Measurements from ENCODE around the gene S100G.
"Not testable (repeated sequence)": the region's sequence is repeated elsewhere in the genome, so short reads cannot be mapped to it uniquely, and the experiment has no call there.

The S100G gene

GRCh38 chrX:16649858-16650257 is at the start of gene S100G:
S100G (plus strand) TSS chrX:16650158; CDS start chrX:16651007, 849 bp downstream.
- no peak for DNase-seq

- DNase-seq: no peak
These were observed 48.1 kb upstream of the S100G start for GRCh38 chrX:16601885-16602284.

- DNase-seq: not testable (repeated sequence)
These were observed 46.7 kb upstream of the S100G start for GRCh38 chrX:16603235-16603634.

- DNase-seq: no peak
These were observed 46.1 kb upstream of the S100G start for GRCh38 chrX:16603822-16604221.

GRCh38 chrX:16604337-16604736 is 45.6 kb upstream of the S100G start:
- DNase-seq: no peak

GRCh38 chrX:16606142-16606720 is 43.7 kb upstream of the S100G start:
- no peak for DNase-seq

GRCh38 chrX:16610121-16610621 is 39.8 kb upstream of the S100G start:
- DNase-seq: no peak

GRCh38 chrX:16610654-16611053 is 39.3 kb upstream of the S100G start:
- DNase-seq: not testable (repeated sequence)

GRCh38 chrX:16612257-16612897 is 37.6 kb upstream of the S100G start:
- no peak for DNase-seq

GRCh38 chrX:16617382-16617781 is 32.6 kb upstream of the S100G start:
- no peak for DNase-seq

GRCh38 chrX:16618422-16618821 is 31.5 kb upstream of the S100G start:
- no peak for DNase-seq

- no peak for DNase-seq
These were observed 30.9 kb upstream of the S100G start for GRCh38 chrX:16619024-16619423.

- not testable (repeated sequence) for DNase-seq
These were observed 21.4 kb upstream of the S100G start for GRCh38 chrX:16628511-16628910.

GRCh38 chrX:16628946-16629595 is 20.9 kb upstream of the S100G start:
- no peak for DNase-seq

GRCh38 chrX:16629909-16630308 is 20.0 kb upstream of the S100G start:
- no peak for DNase-seq

GRCh38 chrX:16633754-16634153 is 16.2 kb upstream of the S100G start:
- no peak for DNase-seq

- DNase-seq: no peak
These were observed 14.9 kb upstream of the S100G start for GRCh38 chrX:16635040-16635439.

- DNase-seq: no peak
These were observed 14.4 kb upstream of the S100G start for GRCh38 chrX:16635596-16635995.

- no peak for DNase-seq
These were observed 11.4 kb upstream of the S100G start for GRCh38 chrX:16638533-16638932.

GRCh38 chrX:16639966-16640365 is 10.0 kb upstream of the S100G start:
- DNase-seq: no peak

GRCh38 chrX:16640823-16641222 is 9.1 kb upstream of the S100G start:
- DNase-seq: no peak

- DNase-seq: no peak
These were observed 6.8 kb upstream of the S100G start for GRCh38 chrX:16643176-16643575.

GRCh38 chrX:16646366-16647138 is 3.4 kb upstream of the S100G start:
- no peak for DNase-seq

Measured in DMS53 (cell line).